Glomerular visceral epithelial cell (primary cell): Measurements from ENCODE around the gene CARD19.
A peak's percentile ranks its signal among the peaks of the same experiment; 100 is the strongest.

Experiments used
- DNase-seq: peaks from one replicate; pipeline ENCODE4 v3.0.0-alpha.2; 2016; ENCODE audit errors: extremely low spot score

CARD19 gene, protein sequence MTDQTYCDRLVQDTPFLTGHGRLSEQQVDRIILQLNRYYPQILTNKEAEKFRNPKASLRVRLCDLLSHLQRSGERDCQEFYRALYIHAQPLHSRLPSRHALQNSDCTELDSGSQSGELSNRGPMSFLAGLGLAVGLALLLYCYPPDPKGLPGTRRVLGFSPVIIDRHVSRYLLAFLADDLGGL

DNA sequence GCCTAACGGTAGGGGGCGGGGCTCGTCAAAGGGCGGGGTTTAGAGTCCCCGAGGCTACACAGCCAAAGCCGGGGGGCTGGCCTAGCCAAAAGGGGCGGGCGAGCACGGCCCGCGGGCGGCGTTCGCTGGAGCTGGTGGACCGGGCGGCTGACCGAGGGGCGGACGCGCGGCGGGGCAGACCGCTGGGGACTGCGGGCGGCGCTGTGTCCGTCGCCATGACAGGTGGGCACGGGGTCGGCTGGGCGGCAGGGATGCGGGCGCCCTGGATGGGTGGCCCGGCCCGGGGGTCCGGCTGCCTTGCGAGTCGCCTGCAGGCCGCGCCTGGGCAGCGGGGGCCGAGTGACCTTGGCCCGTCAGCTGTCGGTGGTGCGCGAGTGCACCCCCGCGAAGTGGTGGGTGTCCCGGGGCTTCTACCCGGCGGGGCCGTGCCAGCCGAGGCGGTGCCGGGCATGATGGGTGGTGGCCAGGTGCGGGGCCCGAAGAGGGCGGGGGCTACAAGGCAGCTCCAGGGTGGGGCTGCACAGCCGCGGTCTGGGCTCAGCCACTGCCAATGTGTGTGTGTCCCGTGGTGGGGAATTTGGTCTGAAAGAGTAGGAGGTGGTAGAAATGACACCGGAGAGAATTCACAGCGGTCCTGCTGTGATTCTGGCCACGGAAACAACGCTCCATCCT lies at the start of gene CARD19:
CARD19 (plus strand) TSS at position 87 of the 672 bp plus-strand sequence; CDS start at position 216, 129 bp downstream.
- DNase-seq: peak; percentile 53

DNA sequence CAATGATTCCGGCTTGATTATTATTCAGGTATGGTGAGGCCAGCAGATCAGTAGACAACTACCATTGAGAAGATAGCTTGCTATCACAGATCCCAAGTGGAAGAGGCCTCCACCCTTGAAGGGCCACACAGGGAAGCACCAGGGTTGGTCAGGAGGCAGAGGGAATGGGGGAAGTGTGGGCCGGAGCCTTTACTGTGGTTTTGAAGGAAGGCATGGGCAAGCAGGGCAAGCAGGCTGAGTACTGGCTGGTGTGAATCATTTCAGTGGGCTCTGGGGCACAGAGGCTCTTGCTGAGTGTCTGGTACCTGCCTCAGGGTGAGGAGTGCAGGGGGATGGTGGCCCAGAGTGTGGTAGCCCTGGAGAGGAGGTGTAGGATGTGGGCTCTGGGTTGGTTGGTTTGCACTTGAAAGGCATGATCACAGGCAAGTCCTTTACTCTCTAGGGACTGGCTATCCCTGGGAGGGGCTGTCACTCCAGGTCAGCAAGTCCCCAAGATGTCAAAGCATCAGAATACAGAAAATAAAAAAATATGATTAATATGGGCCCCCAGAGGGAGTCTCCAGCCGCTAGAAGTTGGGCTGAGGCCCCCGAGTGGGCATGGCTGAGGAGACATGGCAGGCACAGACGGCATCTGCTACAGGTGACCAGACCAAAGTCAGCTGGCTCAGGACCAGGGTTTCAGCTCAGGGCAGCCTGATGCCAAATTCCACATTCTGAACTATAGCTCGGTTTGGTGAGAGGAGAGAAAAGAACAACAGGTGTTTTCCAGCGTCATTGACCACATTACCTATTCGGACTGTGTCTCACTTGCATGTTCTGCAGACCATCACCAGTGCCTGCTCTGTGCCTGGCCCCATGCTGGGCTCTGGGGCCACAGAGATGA lies 47.2 kb upstream of the CARD19 start:
- no peak for DNase-seq

DNA sequence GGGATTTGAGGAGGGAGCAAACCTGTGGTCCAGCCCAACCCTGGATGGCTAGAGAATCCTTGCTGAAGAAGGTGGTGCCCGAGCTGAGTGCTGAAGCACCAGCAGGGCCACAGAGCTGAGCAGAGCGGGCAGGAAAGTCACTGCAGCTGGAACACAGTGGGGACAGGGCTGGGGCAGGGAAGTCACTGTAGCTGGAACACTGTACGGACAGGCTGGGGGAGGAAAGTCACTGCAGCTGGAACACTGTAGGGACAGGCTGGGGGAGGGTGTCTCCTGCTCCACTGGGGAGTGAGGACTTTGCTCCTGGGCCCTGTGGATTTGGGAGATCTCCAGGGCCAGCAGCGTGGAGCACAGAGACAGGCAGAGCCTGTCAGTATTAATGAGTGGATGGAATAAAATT lies 46.5 kb upstream of the CARD19 start:
- DNase-seq: no peak

DNA sequence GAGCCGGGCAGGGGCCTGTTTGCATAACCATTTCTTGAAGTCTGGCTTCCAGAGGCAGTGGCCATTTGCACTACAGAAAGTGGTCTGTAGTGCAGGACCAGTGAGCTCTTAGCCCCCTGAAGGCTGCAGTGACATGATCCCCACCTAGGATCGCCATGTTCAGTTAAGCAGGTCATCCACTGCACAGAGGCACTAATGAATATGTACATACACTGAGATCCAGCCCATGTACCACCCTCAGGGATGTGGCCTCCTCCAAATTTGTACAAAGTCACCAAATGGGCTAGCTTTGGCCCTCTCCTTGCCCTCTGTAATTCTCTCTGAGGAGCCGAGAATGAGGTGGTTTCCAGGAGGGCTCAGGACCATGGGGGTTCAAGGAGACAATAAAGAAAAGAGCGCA lies 45.8 kb upstream of the CARD19 start:
- DNase-seq: no peak

DNA sequence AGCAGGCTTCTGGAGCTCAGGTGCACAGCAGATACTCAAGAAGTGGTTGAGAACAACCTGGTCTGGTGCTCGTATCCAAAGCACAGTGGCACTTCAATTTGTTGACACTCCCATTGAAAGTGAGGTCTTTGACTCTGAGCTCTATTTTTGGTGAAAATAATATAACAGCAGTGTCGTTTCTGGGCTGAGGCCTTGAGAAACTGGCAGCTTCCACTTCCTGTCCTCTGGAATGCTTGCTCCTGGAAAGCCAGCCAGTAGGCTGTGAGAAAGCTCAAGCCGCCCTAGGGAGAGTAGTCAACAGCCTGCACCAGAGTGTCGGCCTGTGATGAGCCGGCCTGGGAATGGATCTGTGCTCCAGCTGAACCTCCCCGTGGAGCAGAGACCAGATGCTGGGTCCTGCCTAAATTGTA lies 44.3 kb upstream of the CARD19 start:
- no peak for DNase-seq

DNA sequence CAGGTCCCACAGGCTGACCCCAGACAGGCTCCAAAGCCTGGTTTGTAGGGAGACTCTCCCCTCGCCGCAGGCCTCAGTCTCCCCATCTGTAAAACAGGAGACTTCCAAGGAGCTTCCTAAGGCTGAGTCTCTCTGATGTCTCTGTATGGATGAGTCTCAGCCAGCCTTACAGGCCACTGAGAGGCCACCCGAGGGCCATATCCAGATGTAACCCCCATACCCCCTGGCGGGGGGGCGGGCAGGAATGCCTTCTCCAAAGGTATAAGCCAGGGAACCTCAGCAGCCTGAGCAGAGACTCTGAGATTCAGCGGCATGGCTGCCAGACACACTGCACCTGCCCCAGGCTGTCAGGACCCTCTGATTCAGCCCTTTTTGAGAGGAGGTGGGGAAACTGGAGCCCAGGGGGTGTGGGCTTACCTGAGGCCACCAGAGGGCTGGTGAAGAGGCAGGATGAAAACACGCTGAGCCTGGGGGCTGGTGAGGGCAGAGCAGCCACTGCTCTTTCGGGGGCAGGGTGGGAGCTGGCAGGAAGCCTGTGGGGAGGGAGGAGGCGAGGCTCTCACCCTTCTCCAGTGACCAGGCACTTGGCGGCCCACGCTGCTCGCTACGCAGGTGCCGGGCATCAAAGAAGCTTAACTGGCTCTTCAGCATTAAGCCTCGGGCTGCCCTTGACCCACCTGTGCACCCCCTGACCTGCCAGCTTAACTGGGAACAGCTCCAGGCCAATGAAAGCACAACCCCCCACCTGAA lies 43.1 kb upstream of the CARD19 start:
- no peak for DNase-seq

DNA sequence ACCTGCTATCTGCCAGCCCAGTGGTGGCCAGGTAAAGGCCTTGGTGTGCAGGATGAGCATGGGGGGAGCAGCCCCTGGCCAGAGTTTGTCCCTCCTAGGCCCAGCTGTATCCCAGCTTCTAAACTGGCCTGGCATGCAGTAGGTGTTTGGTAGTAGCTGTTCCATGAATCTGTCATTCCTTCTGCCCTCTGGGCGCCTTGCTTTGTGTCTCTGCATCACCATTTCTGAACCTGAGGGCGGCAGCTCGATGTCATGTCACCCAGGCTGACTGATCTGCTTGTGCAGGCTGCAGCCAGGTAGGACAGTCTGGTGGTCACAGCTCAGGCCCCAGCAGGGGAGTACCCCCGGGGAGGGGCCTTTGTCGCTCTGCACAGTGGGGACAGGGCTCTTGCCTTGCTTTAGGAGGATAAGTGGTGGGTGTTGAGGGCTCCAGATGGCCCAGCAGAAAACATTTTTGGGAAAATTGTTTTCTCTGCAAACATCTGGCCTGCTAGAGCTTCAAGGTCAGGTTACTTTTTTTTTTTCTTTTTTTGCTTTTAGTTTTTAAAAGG lies 42.2 kb upstream of the CARD19 start:
- DNase-seq: no peak

DNA sequence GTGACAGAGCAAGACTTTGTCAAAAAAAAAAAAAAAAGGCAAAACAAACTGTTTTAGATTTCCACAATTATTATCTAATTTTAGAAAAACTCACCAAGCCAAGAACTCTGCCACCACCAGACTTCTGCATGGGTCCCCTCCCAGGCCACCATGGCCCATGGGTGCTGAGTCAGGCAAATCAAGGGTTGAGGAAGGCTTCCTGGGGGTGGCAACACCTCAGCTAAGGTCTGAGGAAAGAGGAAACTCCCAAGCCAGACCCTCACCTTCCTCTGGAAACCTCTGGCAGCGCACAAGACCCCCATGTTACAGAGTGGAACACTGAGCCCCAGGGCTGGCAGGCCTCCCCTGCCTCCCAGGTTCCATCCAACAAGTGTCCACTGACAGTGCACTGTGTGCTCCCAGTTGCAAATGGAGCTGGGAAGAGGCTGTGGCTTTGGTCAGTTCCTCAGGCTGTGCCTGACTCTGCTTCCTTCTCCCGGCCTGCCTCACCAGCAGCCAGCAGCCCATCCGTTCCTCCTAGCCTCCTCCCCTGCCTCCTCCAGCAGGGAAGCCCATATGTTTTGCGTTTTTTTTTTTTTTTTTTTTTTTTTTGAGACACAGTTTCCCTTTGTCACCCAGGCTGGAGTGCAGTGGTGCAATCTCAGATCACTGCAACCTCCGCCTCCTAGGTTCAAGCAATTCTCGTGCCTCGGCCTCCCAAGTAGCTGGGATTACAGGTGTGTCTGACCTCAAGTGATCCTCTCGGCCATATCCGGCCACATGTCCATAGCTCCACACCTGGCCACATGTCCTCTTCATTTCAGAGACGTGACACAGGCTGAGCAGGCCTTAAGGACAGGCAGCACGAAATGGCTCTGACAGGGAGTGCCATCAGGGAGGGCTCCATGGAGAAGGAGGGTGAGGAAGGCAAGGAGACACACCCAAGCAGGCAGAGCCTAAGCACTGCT lies 41.0 kb upstream of the CARD19 start:
- no peak for DNase-seq

DNA sequence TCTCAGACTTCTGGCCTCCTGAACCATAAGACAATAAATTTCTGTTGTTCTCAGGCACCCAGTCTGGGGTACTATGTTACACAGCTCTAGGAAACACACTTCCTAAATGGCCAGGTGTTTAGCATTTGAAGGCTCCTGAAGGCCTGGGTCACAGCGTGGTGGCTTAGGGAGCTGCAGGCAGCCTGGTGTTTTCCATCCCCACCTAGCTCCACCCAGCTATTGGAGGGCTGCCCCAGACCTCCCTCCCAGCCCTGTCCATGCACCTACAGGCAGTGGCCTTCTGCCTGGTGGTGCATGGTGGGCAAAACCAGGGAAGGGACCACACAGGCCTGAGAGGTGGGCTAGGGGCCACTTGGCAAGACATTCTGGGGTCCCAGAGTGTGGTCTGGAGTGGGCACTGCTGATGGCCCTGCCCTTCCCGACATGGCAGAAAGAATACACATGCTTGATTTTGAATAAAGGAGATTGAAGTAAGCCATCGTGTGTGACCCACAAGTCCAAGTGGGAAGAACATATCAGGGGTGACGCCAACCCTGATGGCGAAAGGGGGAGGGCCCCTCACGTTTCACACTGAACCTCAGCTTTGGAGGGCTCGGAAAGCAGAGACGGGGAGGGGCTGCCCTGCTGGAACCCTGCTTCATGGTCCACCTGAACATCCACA lies 38.8 kb upstream of the CARD19 start:
- DNase-seq: no peak

DNA sequence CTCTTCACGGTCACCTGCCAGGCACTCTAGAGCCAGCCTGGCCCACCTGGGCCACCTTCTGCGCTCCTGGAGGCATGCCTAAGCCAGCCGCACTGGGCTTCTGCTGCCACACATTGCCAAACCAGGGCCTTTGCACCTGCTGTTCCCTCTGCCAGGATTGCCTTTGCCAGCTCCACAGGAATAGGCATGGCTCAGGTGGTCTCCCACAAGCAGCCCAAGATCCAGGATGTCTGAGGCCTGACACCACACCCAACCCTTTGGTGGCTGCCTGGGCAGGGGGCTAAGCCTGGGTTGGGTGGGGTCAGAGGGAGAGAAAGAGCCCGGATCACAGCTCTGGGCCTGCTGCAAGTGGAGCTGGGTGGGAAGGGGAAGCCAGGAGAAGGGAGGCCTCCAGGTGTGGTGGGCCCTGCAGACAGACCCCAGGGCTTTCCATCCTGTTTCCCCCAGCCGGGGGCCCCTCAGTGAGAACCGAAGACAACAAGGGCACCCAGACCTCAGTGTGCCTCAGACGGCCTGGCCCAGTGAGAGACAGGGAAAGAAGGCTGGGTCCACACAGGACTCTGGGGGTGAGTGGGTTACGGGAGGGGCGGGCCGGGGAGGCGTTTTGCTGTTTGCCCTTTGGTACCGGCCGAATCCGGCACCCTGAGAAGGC lies 38.2 kb upstream of the CARD19 start:
- no peak for DNase-seq

DNA sequence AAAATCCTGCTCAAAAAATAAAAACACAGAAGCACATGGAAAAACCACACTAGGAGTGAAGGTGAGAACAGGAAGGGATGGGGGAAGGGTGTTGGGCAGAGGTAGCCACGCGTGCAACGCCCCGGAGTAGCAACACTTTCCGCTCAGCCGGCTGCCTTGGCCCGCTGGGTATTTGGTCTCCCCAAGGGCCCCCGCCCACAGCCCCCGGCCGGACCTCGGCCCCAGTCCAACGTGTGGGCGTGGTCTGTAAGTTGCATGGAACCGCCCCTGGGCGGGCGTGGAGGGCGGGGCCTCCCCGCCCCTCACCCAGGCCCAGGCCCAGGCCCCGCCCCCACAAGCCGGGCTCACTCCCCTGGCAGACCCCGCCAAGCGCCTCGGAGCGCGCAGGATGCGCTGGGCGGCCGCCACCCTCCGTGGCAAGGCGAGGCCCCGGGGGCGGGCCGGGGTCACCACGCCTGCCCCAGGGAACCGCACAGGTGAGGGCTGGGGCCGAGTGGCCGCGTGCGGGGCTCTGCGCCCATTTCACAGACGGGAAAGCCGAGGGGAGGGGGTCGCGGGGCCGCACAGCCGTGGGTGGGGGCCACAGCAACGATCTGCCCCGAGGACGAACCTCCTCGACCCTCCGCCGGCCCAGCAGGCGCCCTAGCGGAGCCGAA lies 37.5 kb upstream of the CARD19 start, which contains the start of gene SUSD3:
SUSD3 (plus strand) TSS at position 347 of the 656 bp plus-strand sequence; CDS start at position 389, 42 bp downstream.
- DNase-seq: peak; percentile 44

DNA sequence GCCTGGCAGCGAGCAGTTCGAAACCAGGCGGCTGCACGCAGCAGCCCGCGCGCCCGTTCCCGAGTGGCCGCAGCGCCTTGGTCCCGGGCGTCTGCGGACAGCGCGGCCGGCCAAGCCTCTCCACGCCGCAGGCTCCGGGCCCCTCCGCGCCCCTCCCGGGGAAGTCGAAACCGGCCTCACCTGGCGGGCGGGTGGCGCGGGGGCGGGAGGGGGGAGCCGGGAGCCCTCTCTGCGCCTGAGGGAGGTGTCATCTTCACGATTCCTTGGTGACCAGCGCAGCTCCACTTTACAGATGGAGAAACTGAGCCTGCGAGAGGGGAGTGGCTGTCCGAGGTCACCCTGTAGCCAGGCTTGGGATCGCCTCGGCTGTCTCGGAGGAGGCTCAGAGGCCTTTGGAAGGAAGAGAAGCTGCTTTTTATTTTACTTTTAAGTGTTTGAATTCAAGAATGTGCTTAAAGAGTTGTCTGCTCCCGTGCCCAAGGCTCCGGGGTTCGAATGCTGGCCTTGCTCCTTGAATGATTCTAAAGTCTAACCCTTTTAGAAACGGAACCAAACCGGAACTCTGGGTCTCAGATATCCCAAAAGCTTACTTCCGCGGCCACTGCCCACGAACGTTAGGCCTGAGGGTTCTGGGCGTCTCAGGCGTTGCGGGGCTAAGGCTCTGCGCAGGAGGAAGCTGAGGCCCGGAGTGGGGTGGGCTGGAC lies 36.9 kb upstream of the CARD19 start:
- no peak for DNase-seq

DNA sequence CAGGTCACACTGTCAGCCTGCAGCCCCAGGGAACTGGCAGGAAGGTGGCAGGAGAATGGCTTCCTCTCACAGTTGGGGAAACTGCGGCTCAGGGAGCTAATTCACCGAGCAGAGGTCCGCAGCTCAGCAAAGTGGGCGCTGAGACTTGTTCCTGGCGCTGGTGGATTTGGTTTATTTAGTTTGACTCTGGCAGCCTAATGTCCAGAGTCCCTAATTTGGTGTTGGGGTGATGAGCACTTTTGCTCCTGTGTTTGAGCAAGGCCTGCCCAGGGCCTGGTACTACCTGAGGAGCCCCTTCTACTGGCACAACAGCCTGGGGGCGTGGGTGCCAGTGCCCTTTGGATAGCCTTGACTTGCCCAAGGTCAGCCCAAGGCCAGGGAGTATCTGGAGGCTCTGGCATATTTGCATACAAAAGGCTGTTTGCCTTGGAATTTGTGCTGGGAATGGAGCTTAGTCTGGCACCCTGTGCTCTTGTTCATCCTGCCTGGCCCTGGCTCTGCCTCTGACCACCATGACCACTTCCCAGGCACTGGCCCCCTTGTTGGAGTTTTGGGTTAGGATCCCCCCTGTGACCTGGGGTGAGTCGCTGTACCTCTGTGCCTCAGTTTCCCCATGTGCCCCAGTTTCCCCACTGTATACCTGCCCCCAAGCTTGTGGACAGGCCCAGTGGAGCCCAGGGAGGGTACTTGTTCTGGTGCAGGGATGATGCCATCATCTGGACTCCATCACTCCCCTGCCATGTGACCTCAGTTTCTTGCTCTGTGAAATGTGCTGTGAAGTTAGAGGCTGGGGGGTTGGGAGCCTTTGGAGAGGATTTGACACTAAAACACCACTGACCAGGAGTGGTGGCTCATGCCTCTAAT lies 36.1 kb upstream of the CARD19 start:
- DNase-seq: no peak

DNA sequence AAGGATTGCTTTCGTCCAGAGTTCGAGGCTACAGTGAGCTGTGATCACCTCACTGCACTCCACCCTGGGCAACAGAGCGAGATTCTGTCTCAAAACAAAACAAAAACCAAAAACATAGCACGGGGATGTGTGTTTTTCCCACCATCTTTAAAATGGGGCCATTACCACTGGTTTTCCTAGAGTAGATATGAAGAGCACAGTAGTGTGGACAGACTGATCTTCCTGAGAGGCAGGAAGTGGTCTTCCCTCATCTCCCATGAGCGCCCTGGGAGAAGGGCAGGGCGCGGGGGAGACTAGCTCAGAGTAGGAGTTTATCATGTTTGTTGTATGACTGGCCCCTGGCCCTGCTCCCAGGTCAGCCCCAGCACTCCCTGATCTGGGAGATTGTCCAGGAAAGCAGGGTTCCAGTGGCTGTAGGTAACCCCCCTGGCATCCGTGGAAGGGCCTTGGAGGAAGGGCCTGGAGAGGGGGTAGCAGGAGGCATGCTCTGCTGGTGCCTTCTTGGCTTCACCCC lies 35.2 kb upstream of the CARD19 start:
- peak; percentile 53 for DNase-seq

DNA sequence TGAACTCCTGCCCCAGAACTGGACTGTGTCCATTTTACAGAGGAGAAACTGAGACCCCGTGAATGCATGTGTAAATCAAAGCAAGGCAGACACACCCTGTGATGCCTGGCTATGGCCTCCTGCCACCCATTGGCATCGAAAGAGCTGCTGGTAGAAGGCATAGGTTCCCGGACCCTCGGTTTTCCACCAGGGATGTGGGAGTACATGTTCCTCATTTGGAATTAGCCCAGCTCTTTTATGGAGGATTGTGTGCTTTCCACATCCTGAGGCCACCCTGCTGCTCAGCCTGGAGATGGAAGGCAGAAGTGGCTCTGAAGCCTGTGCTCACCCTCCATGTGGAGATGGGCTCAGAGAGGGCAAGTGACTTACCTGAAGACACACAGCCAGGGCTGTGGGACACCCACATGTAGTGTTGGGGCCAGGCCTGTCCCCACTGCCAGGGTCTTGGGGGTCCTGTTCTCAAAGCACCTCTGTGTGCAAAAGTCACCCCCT lies 34.7 kb upstream of the CARD19 start:
- DNase-seq: no peak

DNA sequence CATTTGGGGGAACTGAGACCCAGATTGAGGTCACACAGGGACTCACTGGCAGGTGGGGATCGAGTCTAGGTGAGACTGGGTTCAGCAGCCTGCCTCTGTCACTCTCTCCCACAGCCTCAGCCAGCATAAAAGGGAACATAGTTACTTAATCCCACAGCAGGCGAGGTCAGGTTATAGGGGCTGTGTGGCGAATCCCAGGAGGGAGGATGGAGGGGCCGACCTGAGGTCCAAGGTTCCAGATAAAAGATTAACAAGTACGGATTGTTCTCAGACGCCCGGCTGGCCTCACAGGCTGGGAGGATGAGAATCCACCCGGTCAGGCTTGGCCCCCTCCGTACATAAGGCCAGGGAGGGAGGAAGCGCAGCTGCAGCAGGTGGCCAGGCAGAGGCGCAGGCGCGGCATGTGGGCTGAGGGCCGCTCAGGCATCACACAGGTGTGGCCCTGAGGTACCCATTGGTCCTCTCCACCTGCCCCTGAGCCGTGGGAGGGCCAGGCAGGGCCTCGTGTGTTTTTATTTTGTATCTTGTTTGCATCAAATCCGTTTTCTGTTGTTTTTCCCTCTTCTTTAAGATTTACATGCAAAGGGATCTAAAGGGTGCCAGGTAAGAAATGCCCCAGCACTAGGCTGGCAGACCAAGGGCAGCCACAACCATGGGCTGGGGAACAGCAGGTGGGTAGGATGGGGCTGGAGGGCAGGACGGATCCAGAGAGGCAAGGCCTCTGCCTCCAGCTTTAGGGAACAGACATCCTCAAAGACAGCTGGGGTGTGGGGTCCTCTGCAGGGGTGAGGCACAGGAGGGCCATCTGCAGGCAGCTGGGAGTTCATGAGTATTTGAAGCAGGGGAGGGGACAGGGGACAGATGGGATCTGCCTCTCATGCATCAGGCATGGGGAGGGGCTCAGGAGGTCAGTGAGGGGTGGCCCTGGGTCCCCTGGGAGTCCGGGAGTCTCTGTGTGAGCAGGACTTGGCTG lies 33.9 kb upstream of the CARD19 start:
- no peak for DNase-seq
